Measurements from ENCODE around the gene EHF. TPM values are rescaled to one million over a fixed set of nuclear protein-coding genes. Genes with fewer than 3 reads are reported as not detected.

The EHF gene
- total and polyA plus RNA-seq, 2 of the 13 experiments (the other 11 are each of a cell fraction or from before 2014, with no cell fraction given), result 0.04 to 0.46 TPM

GRCh38 chr11:34654483-34655334 lies 33.8 kb downstream of the EHF start (continued):
- TF ChIP-seq ZNF558 (CRISPR knock-in tag; IDR thresholded peaks at IDR 0.05; ENCODE audit: borderline replicate concordance), result no peak
- TF ChIP-seq ZNF614 (CRISPR knock-in tag; IDR thresholded peaks at IDR 0.05; ENCODE audit: borderline replicate concordance), result peak; percentile 91
- TF ChIP-seq ZNF354B (CRISPR knock-in tag; IDR thresholded peaks at IDR 0.05), result no peak
- no peak for TF ChIP-seq JDP2 (CRISPR knock-in tag; IDR thresholded peaks at IDR 0.05; ENCODE audit: borderline replicate concordance)
- TF ChIP-seq ZNF737 (CRISPR knock-in tag; IDR thresholded peaks at IDR 0.05; ENCODE audit: borderline replicate concordance), result no peak
- TF ChIP-seq ZNF256 (CRISPR knock-in tag; conservative IDR thresholded peaks at IDR 0.05), result no peak
- TF ChIP-seq ZBED4 (CRISPR knock-in tag; IDR thresholded peaks at IDR 0.05; ENCODE audit: borderline replicate concordance), result no peak
- TF ChIP-seq ATRX (CRISPR knock-in tag; IDR thresholded peaks at IDR 0.05; ENCODE audit: borderline replicate concordance), result no peak
- peak; percentile 84 for TF ChIP-seq SP5 (CRISPR knock-in tag; IDR thresholded peaks at IDR 0.05; ENCODE audit: borderline replicate concordance, low read depth)
- no peak for TF ChIP-seq GPBP1L1 (CRISPR knock-in tag; IDR thresholded peaks at IDR 0.05)
- peak; percentile 88 for TF ChIP-seq ZNF792 (CRISPR knock-in tag; IDR thresholded peaks at IDR 0.05)
- no peak for TF ChIP-seq ZNF260 (CRISPR knock-in tag; IDR thresholded peaks at IDR 0.05; ENCODE audit: borderline replicate concordance, low read depth)
- peak; percentile 94; the same call in 1 of the 2 replicates for TF ChIP-seq IKZF5 (CRISPR knock-in tag; IDR thresholded peaks at IDR 0.05)
- TF ChIP-seq ZNF747 (CRISPR knock-in tag; IDR thresholded peaks at IDR 0.05; ENCODE audit: borderline replicate concordance), result peak; percentile 42
- TF ChIP-seq ARNT2 (CRISPR knock-in tag; IDR thresholded peaks at IDR 0.05; ENCODE audit: low read depth), result peak; percentile 92
- TF ChIP-seq HNRNPL (IDR thresholded peaks at IDR 0.05; ENCODE audit: low read depth, low read length), result no peak
- TF ChIP-seq GATAD1 (CRISPR knock-in tag; IDR thresholded peaks at IDR 0.05), result peak; percentile 79

Measured in HepG2 (cell line).